Suprapubic skin (tissue), 4 donors: Measurements from ENCODE around the gene IKZF5.

Experiments used
- EP300 ChIP-seq: sonication (generic); formaldehyde crosslinking; IDR thresholded peaks from one replicate; pipeline ENCODE4 v1.6.1; 2017; ENCODE audit warnings: antibody characterized with exemption
- POLR2A ChIP-seq, 2 donors: fragments of 450-650 bp; IDR thresholded peaks; one replicate each; pipeline ENCODE4 v1.6.1; 2017; ENCODE audit warnings: antibody characterized with exemption in 2 of 2, mild to moderate bottlenecking in 2 of 2, moderate library complexity in 2 of 2
- POLR2AphosphoS5 ChIP-seq, 3 donors: sonication (generic); formaldehyde crosslinking; IDR thresholded peaks; one replicate each; pipeline ENCODE4 v1.6.1; 2017; ENCODE audit warnings: antibody characterized with exemption in 3 of 3
- TF ChIP-seq, protein P1 (sequence below), 2 donors: fragments of 200-600 bp in 1 of 2; fragments of 450-650 bp in 1 of 2; sonication (generic) in 1 of 2; IDR thresholded peaks; one replicate each; pipeline ENCODE4 v1.5.1; 2016 to 2019; ENCODE audit warnings: antibody characterized with exemption in 2 of 2, mild to moderate bottlenecking in 1 of 2, moderate library complexity in 1 of 2

DNA sequence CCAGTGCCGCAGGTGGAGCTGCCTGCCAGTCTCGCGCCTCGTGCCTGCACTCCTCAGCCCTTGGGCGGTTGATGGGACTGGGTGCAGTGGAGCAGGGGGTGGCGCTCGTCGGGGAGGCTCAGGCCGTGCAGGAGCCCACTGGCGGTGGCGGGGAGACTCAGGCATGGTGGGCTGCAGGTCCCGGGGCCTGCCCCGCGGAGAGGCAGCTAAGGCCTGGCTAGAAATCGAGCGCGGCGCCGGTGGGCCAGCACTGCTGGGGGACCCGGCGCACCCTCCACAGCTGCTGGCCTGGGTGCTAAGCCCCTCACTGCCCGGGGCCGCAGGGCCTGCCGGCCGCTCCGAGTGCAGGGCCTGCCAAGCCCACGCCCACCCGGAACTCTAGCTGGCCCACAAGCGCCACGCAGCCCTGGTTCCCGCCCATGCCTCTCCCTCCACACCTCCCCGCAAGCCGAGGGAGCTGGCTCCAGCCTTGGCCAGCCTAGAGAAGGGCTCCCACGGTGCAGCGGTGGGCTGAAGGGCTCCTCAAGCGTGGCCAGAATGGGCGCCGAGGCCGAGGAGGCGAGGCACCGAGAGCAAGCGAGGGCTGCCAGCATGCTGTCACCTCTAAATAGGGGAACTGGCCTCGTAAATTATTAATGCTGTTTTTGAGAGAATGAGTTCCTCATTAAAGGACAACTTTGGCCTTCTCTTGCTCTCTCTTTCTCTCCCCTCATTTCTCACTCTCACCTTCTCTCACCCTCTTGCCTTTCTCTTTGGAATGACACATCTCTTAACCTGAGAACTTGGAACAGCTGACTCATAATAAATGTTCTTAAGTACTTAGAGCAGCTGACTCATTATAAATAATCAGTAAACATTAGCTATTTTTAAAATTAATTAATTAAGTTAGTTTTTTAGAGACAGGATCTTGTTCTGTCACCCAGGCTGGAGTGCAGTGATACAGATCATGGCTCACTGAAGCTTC lies 5.1 kb upstream of the IKZF5 start:
- TF ChIP-seq, protein P1, sequence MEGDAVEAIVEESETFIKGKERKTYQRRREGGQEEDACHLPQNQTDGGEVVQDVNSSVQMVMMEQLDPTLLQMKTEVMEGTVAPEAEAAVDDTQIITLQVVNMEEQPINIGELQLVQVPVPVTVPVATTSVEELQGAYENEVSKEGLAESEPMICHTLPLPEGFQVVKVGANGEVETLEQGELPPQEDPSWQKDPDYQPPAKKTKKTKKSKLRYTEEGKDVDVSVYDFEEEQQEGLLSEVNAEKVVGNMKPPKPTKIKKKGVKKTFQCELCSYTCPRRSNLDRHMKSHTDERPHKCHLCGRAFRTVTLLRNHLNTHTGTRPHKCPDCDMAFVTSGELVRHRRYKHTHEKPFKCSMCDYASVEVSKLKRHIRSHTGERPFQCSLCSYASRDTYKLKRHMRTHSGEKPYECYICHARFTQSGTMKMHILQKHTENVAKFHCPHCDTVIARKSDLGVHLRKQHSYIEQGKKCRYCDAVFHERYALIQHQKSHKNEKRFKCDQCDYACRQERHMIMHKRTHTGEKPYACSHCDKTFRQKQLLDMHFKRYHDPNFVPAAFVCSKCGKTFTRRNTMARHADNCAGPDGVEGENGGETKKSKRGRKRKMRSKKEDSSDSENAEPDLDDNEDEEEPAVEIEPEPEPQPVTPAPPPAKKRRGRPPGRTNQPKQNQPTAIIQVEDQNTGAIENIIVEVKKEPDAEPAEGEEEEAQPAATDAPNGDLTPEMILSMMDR (IDR thresholded peaks at IDR 0.05), result no peak
- TF ChIP-seq EP300 (no peak), POLR2A (IDR thresholded peaks at IDR 0.05) (no peak), POLR2AphosphoS5 (IDR thresholded peaks at IDR 0.05) (no peak)
